ENCODE results near the gene CER1.

The CER1 gene

DNA sequence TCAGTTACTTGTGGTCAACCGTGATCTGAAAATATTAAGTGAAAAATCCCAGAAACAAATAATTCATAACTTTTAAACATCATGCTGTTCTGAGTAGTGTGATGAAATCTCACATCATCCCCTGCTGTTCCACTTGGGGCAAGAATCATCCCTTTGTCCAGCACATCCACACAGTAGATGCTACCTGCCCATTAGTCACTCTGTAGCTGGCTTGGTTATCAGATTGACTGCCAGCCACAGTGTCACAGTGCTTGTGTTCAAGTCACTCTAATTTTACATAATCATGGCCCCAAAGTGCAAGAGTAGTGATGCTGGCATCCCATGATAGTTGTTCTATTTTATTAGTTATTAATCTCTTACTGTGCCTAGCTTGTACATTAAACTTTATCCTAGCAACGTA is 39.1 kb upstream of the CER1 start:
- Histone ChIP-seq H3K36me3 (no peaks in the 10 kb centered on the region), H3K4me3 (ENCODE audit: low read depth, low read length) (no peak overlapping the region), H3K9me3 (ENCODE audit: severe bottlenecking) (no peaks in the 10 kb centered on the region), H3K27ac (no peak overlapping the region), H3K27me3 (ENCODE audit: insufficient read depth, low read depth, severe bottlenecking) (no peaks in the 10 kb centered on the region)
- no peak for DNase-seq
- TF ChIP-seq, protein P1, sequence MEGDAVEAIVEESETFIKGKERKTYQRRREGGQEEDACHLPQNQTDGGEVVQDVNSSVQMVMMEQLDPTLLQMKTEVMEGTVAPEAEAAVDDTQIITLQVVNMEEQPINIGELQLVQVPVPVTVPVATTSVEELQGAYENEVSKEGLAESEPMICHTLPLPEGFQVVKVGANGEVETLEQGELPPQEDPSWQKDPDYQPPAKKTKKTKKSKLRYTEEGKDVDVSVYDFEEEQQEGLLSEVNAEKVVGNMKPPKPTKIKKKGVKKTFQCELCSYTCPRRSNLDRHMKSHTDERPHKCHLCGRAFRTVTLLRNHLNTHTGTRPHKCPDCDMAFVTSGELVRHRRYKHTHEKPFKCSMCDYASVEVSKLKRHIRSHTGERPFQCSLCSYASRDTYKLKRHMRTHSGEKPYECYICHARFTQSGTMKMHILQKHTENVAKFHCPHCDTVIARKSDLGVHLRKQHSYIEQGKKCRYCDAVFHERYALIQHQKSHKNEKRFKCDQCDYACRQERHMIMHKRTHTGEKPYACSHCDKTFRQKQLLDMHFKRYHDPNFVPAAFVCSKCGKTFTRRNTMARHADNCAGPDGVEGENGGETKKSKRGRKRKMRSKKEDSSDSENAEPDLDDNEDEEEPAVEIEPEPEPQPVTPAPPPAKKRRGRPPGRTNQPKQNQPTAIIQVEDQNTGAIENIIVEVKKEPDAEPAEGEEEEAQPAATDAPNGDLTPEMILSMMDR (IDR thresholded peaks at IDR 0.05; ENCODE audit: low read depth, low read length) = no peak

DNA sequence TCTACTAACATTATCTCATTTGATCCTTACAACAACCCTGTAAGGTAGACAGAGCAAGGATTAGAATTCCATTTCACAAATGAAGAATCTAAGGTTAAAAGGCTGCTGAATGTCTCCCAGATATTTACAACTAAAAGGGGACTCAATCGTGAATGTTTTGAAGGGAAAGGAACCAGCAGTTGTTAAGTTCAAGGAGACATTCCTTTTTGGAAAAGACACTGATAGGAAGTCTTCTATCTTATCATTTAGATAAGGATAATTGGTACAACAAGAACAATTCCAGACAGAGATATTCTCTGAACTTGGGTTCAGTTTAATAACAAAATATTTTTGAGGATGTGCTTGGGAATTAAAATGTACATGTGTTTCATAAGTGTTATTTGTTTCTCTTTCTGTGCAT is 37.5 kb upstream of the CER1 start:
- no peaks in the 10 kb centered on the region for H3K9me3 ChIP-seq (ENCODE audit: severe bottlenecking)
- H3K4me3 ChIP-seq (ENCODE audit: low read depth, low read length) = no peak overlapping the region
- H3K36me3 ChIP-seq = no peaks in the 10 kb centered on the region
- H3K27ac ChIP-seq = no peak overlapping the region
- no peaks in the 10 kb centered on the region for H3K27me3 ChIP-seq (ENCODE audit: insufficient read depth, low read depth, severe bottlenecking)
- no peak for DNase-seq
- TF ChIP-seq, protein P1 (IDR thresholded peaks at IDR 0.05; ENCODE audit: low read depth, low read length) = no peak

- no peaks in the 10 kb centered on the region for H3K9me3 ChIP-seq (ENCODE audit: severe bottlenecking)
- H3K27me3 ChIP-seq (ENCODE audit: insufficient read depth, low read depth, severe bottlenecking) = no peaks in the 10 kb centered on the region
- TF ChIP-seq, protein P1 (IDR thresholded peaks at IDR 0.05; ENCODE audit: low read depth, low read length) = no peak
- H3K4me3 ChIP-seq (ENCODE audit: low read depth, low read length) = no peak overlapping the region
- no peak for DNase-seq
- H3K36me3 ChIP-seq = no peaks in the 10 kb centered on the region
- no peak overlapping the region for H3K27ac ChIP-seq
Measured at GRCh38 chr9:14756291-14756690, 33.8 kb upstream of the CER1 start.

GRCh38 chr9:14752871-14753270 is 30.3 kb upstream of the CER1 start:
- no peak for DNase-seq
- H3K36me3 ChIP-seq = no peaks in the 10 kb centered on the region
- no peak overlapping the region for H3K4me3 ChIP-seq (ENCODE audit: low read depth, low read length)
- H3K9me3 ChIP-seq (ENCODE audit: severe bottlenecking) = no peaks in the 10 kb centered on the region
- TF ChIP-seq, protein P1 (IDR thresholded peaks at IDR 0.05; ENCODE audit: low read depth, low read length) = no peak
- no peak overlapping the region for H3K27ac ChIP-seq
- H3K27me3 ChIP-seq (ENCODE audit: insufficient read depth, low read depth, severe bottlenecking) = no peaks in the 10 kb centered on the region

- Histone ChIP-seq H3K9me3 (ENCODE audit: severe bottlenecking) (no peaks in the 10 kb centered on the region), H3K36me3 (no peaks in the 10 kb centered on the region), H3K4me3 (ENCODE audit: low read depth, low read length) (no peak overlapping the region), H3K27ac (no peak overlapping the region), H3K27me3 (ENCODE audit: insufficient read depth, low read depth, severe bottlenecking) (no peaks in the 10 kb centered on the region)
- TF ChIP-seq, protein P1 (IDR thresholded peaks at IDR 0.05; ENCODE audit: low read depth, low read length) = no peak
- DNase-seq = peak; percentile 29
Measured at GRCh38 chr9:14752271-14752670, 29.7 kb upstream of the CER1 start.

- Histone ChIP-seq H3K36me3 (no peaks in the 10 kb centered on the region), H3K9me3 (ENCODE audit: severe bottlenecking) (no peaks in the 10 kb centered on the region), H3K27me3 (ENCODE audit: insufficient read depth, low read depth, severe bottlenecking) (no peaks in the 10 kb centered on the region), H3K4me3 (ENCODE audit: low read depth, low read length) (no peak overlapping the region), H3K27ac (no peak overlapping the region)
- TF ChIP-seq, protein P1 (IDR thresholded peaks at IDR 0.05; ENCODE audit: low read depth, low read length) = no peak
- DNase-seq = no peak
Measured at GRCh38 chr9:14750821-14751220, 28.3 kb upstream of the CER1 start.
